SK-N-MC (cell line): Measurements from ENCODE around the gene GALNT18.

Experiments used
- EZH2 ChIP-seq: fragments of 200-600 bp; sonication (generic); IDR thresholded peaks from one replicate; pipeline ENCODE4 v1.6.1; 2017; ENCODE audit warnings: antibody characterized with exemption
- POLR2AphosphoS5 ChIP-seq: IDR thresholded peaks from 2 replicates; pipeline ENCODE4 v1.6.1; 2012; ENCODE audit warnings: mild to moderate bottlenecking, low read depth, low read length, borderline replicate concordance

- TF ChIP-seq EZH2 (no peak), POLR2AphosphoS5 (no peak)
Measured at GRCh38 chr11:11270236-11270775, 351.5 kb downstream of the GALNT18 start.
